GM19023 (cell line): ENCODE measurements around the gene FGF14.
"Not testable (repeated sequence)": the region's sequence is repeated elsewhere in the genome, so short reads cannot be mapped to it uniquely, and the experiment has no call there.

Source experiments
- ATAC-seq: cut with Tn5 transposase; IDR thresholded peaks from one replicate; pipeline ENCODE4 v1.9.1; 2021; ENCODE audit warnings: mild to moderate bottlenecking, moderate library complexity; ENCODE audit not compliant: unreplicated experiment

Gene FGF14

DNA sequence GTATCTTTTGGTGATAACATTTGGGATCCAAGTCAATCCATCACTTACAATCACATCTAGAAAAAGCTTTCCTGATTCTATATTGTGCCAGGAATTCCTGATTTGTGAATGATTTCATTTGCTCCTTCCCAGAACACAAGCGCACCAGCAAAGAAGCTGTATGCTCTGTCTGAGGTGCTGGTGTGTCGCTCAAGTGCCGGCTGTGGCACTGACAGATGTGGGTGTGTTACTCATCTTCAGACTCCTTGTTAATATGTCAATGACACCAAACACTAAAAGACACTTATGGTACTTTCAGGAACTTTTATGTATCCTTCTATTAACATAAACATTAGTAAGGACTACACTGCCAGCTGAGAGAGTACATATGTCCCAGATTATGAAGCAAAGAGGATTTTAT, 520.3 kb downstream of the FGF14 start:
- ATAC-seq, result no peak

DNA sequence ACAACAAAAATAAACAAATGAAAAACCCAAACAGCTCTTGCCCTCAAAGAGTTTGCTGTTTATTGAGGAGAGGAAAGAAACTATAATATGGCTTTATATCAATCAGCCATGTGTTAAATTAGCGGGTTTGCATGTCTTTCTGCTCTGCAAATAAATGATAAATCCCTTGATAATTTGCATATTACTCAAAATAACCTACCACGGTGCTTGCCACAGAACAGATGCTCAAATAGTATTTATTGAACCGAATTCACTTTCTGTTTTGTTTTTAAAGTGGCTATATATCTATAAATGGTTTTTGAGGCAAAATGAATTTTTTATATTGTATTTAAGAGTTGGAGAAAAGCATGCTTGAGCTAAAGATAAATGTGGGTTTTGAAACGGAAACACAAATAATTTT, 521.3 kb downstream of the FGF14 start:
- ATAC-seq, result no peak

DNA sequence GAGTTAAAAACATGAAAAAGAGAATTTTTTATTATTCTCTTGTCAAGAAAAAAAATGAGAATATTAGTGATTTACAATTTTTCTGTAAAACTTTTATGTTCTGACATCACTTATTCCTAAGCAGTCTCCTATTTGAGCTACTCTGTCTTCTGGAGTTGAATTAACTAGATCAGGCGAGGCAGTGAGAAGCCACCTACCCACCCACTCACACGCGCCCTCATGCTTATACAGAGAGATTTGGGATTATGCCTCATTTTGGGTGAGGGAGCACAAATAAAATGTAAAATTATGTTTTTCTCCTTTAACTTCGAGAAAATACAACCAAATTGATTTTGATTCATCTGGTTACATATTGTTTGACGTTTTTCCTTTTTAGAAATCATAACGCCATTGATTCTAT, 524.9 kb downstream of the FGF14 start:
- no peak for ATAC-seq

DNA sequence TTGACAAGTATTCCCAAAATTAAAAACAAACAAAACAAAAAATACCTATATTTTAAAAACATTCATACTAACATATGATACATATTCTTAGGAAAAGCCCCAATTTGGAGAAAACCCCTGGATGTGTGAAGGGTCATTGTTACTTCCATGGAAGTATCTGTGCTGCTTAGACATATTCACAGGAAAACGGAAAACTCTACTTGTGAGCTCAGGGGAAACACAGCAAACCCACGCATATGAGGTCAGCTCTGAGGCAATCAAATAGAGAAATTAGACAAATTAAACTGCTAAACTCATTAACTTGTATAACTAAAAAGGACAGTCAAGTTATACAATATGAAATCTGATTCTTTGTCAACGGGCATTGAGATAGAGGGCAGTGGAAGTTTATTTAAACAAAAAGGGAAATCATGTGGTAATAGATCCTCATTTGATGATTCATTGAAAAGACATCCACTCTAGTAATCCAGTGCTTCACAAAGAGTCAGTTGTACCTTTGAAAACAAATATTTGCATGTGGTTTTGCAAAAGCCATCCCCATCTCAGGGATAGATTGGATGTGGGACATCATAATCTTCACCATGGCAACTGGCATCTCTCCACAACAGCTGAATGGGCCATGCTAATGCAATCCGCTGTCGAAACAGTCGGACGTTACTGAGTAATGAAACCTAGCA, 526.0 kb downstream of the FGF14 start:
- ATAC-seq, result no peak

DNA sequence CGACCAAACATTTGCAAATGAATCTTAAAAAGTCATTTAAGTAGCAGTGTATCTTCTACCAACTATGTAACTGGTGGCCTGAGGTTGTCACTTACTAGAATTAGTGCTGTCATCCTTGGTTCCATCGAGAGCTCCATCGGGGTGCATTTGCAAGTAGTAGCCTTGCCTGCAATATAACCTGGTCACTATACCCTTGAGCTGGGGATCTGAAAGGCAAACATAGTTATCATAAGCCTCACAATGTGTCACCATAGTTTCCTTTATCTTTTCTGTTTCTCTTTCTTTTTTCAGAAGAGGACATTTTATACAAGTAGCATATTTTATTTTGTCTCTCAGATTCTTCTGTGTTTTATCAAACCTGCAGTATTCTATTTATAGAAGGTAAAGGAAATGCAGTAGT, 526.8 kb downstream of the FGF14 start:
- no peak for ATAC-seq

DNA sequence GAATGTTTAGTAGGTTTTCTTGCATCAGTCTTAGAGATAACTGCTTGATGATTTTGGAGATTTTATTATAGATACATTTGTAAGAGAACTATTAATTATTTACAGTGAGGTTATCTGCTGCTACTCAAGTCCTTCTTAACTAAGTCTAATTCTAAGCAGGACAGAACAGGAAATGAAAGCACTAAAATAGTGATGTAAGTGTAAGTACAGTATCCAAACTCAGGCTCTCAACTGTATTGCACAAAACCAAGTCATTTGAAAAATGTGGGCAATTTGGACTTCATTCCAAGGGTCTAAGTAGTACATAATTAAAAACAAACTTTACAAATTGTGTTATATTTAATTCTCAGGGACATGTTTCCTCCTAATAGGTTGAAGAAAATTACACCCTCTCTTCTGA, 532.3 kb downstream of the FGF14 start:
- no peak for ATAC-seq

DNA sequence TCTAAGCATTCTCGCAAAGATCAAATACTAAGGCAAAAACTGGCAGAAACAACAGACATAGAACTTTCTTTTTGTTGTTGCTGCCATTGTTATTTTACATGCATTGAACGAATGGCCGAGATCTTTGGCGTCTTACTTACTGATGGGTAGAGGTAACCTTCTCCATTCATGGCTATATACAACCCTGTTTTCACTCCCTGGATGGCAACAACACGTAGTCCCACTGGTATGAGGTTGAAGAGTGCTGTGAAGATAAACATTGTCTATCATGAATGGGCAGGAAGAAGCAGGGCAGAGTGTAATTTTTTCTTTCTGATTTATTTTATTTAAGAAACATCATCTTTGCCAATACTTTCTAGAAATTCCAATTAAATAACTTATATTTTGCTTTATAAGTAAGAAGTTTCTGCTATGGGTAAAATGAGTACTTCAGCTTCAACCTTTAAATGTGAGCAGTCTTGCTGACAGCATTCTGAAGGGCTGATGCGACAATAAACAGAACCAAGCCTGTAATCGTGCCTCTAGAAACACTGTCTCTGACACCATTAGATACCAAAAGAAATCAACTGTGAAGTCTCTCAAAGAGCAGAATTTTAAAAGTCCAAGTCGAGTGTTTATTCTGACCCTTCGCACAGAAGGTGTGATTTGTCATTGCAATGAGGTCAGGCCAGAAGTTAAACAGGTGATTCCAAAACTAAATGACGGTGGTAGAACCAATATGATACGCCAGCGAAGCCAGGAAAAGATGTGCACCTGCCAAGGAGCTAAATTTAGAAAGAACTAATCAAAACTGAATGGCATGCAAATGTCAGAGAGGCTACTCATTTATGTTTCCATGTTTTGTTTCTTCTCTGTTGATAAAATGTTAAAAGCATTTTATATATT, 533.0 kb downstream of the FGF14 start:
- ATAC-seq, result no peak

DNA sequence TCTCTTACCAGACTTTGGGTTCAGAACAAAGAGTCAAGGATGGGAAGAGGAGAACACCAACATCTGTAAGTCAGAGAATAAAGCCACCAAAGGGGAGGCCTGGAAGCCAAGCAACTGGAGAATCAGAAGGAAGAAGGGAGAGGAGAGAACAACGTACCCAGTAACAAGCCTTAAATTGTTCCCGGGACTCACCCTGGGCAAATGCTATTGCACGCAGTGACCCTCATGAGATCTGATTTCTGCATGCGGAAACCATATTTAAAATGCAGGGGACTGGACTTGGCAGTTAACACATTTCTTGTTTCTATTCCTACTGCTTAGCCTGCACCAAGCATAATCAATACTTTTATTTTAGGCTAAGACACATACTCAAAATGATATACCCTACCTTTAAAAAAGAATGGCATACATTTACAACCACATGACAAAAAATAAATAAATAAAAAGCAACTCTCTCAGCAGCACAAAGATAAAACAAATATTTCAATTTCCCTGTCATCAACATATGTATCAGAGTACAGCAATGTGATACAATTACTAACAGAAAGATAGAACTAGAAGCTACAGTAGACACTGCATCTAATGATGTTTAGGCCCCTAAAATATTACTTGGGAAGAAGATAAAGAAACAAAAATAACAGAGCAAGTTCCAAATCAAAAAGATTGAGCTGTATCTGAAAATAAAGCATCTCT, 534.8 kb downstream of the FGF14 start:
- no peak for ATAC-seq

DNA sequence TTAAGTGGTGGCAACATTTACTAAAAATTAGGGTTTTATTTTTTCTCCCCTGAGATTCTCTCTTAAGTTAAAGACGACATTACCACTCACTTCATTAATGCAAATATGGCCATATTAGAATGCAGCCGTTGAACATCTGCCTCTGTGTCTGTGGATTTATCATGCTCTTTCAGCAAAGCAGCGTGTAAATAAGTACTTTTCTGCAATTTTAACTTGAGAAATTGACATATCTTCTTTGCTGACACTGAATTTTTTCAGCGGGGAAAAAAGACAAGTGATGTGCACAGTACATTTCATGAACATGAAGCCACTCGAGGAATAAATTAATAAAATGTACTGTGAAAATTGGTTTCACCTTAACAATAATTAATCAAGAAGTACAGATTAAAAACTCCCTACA, 543.0 kb downstream of the FGF14 start:
- ATAC-seq, result no peak

DNA sequence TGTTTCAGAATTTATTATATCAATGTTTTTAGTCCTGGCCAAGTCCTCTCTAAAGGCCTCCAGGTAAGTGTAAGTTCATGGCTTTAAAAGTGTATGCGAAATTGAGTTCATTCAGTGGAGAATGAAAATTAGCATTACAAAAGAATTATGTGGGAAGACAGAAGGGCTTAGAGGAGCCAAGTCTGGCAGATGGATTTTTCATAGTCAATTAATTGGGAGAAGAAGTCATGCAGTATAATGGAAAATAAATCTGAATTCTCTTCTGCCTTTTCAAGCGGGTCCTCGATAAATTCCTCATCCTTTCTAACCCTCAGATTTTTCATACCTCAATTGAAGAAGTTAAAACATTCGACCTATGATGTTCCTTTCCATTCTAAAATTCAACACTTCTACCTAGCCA, 555.1 kb downstream of the FGF14 start:
- no peak for ATAC-seq

DNA sequence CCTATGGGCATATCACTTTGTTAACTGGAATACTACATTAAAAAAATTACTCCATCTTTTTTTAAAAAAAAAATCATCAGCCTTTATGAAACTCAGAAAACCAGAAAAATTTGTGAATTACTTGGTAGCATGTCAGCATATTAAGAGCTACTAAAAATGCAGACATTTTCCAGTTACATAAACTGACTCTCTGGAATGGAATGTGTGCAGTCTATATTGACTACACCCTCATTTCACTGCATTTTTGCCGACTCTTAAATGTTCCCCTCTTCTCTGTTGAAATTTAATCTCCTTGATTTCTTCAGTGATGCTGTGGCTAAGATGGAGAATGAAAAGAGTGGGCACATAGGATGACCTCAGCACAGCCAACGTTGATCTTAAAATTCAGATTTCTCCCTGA, 555.6 kb downstream of the FGF14 start:
- ATAC-seq, result no peak

DNA sequence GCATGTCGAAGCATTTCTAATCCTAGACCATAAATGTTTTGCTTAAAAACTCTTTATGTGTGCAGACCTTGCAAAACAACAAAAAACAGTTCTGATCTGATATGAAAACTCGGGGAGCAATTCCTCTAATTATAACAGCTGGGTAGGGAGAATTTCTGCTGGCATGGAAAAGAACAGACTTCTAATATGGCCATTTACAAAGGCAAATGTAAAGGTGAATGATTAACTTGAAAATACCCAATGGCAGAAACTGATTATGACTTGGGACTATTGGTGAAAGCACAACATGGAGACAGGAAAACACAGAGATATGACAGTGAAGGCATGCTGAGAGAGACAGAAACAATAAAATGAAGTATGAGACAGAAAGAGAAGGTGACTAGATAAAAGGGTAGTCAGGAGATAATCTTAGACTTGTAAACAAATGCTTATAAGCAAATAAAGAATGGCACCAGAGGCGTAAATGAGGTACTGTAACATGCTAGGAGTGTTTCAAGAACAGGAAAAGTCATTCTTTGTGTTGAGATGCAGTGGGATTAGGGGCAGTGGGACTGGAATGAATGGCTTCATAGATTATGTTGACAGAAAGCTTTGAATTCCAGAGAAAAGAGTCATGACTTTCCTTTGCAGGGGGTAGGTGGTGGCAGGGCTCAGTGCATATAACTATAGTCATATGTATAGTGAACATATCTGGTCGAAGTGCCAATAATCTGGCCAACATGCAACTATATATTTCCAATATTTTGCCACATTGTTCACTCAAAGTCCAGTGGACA, 556.4 kb downstream of the FGF14 start:
- ATAC-seq, result no peak

DNA sequence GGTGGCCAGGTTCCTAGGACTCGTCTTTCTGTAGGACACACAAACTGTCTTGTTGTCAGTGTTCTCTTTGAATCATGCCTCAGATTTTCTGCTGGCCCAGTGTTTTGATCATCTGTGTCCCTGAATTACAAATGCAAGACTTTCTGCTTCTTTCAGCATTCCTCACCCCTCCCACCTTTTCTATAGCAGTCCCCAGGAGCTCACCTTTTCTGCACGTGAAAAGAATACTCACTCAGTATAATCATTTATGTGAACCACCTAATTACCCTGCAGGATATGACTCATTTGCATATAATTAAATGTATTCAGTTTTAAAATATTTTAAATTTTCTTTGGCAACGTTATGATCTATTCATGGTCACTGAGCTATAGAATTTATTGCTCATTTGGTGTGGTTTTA, 560.1 kb downstream of the FGF14 start:
- ATAC-seq, result no peak

DNA sequence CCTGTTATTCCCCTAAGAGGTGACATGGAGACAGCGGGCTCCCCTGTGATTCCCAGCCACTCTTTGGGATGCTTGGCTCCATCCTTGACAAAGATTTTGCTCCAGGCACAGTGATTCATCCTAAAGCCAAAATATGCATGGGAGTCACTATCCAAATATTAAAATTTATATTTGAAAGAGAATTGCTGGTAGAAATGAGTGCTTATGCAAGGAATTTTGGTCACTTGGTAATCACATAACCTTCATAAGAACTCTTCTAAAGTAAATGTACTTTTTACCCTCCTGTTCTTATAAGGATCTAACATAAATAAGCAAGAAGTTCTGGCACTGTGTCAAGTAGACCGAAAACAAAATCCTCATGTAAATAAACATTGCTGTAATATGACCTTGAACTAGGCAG, 563.5 kb downstream of the FGF14 start:
- no peak for ATAC-seq

DNA sequence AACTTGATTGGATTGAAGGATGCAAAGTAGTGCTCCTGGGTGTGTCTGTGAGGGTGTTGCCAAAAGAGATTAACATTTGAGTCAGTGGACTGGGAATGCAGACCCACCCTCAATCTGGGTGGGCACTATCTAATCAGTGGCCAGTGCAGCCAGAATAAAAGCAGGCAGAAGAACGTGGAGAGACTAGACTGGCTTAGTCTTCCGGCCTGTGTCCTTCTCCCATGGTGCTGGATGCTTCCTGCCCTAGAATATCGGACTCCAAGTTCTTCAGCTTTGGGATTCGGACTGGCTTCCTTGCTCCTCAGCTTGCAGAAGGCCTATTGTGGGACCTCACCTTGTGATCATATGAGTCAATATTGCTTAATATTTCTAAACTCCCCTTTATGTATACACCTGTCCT, 564.1 kb downstream of the FGF14 start:
- not testable (repeated sequence) for ATAC-seq

DNA sequence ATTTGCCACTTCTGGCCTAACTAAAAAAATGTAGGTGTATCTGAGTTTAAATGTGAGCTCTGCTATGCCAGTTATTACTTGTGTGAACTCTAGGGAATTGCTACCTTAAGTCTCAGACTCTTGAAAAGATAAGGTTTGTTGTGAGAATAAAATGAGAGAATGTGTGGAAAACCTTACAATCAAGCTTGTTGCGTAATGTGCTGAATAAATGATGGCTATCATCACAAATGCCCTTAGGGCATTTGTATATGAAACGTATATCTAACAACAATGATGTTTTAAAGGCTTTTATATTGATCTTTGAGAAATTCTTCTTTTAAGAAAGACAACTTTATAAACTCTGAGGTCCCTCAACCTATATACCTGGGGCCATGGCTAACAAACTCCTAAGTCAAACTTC, 564.6 kb downstream of the FGF14 start:
- ATAC-seq, result no peak

DNA sequence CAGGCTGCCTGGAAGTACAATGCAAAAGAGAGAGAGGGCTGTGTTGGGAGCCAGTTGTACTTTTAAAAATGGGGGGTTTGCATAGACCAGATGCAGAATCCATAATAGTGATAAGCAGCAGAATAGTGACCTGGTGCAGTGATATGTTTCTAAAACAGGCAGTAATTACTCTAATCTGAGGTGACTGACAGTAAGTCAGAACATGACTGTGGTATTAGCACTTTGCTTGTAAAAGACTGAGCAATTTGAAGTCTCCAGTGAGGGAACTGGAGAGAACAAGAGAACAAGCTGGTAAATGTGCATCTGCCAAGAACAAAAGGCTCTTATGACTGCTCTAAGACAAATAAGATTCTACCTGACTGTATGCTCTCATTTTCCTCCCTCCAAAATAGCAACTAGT, 565.9 kb downstream of the FGF14 start:
- no peak for ATAC-seq

DNA sequence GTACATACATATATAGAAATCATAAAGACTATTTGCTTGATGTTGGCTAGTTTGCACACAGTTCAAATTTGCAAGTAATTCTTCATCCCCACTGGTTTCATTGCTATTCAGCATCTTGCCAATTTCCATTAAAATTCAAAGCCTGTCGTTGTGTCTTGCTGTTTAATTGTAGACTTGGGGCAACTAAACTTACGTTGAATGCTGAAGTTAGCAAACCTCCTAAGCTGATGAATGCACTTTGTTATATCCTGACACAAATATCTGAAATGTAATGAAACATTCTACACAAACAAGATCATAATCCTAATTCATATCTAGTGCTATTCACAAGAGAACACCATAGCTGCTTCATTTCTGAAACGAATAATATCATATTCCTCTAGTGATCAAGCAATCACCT, 568.2 kb downstream of the FGF14 start:
- no peak for ATAC-seq

DNA sequence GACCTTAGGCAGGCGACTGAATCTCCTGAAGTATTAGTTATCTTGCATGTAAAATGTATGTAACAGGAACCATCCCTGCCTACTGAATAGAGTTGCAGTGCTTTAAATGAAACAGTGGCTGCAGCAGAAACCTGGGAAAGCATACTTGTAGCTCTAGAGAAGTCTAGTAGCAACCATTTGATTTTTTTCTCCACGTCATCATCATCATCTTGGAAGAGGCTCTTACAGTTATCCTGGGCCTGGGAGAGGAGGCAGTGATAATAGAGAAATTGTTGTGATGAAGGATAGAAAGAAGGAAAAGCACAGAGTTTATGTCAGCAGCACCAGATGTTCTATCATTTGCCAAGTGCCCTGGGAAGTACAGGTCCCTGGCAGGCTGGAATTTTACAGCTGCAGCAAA, 571.8 kb downstream of the FGF14 start:
- no peak for ATAC-seq

DNA sequence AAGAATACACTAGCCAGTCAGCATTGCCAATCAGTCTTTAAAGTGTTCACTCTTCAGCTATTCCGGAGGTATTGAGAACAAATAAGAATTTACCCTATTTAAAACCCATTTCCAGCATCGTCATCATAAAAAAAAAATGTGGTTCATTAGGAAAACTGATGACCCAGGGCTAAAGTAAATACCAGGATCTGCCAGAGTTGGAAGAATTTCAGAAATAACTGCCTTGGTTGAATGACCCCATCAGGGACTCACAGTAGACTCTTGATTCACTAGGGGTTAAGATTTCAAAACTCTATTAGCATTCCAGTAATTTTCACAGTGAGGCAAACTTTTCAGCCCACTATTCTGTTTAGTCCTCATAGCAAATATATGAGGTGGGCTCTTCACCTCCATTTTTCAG, 572.4 kb downstream of the FGF14 start:
- no peak for ATAC-seq

DNA sequence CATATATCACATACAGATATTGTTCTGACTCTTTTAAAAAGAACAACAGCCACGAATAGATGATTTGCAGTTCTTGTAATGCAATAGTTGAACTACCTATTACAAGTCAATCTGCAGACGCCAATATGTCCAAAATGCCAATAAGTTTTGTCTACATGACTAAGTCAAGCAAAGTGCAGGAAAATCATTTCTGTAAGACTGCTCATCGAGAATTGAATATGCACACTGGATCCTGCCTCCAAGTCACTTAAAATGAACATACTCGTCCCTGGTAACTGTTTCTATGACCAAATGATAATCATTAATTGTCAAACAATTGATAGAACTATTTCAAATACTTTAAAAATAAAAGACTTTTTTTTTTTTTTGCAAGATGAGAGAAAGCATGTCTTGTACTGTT, 573.7 kb downstream of the FGF14 start:
- ATAC-seq, result no peak
